PC-9 (cell line): ENCODE measurements around the gene TMEM225B. TPM values are rescaled to one million over a fixed set of nuclear protein-coding genes. Genes with fewer than 3 reads are reported as not detected.

Experiments used
- BruUV-seq: library from RNA; stranded (reverse); fragments of 400-500 nt; replicated peaks from 2 replicates; lab custom pipeline; 2021; lab: Mats Ljungman, UMichigan
- CTCF ChIA-PET: fragments of 300-600 bp; sonication (Branson Sonifier 250); formaldehyde crosslinking; loops from one replicate; lab custom pipeline; 2022; ENCODE audit warnings: antibody characterized with exemption; lab: Charles Lee
- POLR2A ChIA-PET: fragments of 300-600 bp; sonication (Branson Sonifier 250); formaldehyde crosslinking; loops from one replicate; lab custom pipeline; 2022; ENCODE audit warnings: antibody characterized with exemption; ENCODE audit not compliant: unreplicated experiment; lab: Charles Lee
- DNase-seq, 2 experiments: peaks; one replicate each; pipeline versions ENCODE4 v3.0.0 to v3.0.0-alpha.2; 2015 to 2022; ENCODE audit warnings: mixed read lengths in 1 of 2
- H2AFZ ChIP-seq: fragments of 200-600 bp; sonication (generic); 2 replicates; pipeline ENCODE4 v1.8.1; 2017; ENCODE audit warnings: antibody characterized with exemption
- H3F3A ChIP-seq: fragments of 200-600 bp; sonication (generic); 2 replicates; pipeline ENCODE4 v1.8.1; 2017; ENCODE audit warnings: antibody characterized with exemption, mild to moderate bottlenecking, low read depth; ENCODE audit not compliant: insufficient read depth
- H3K27ac ChIP-seq: fragments of 200-600 bp; sonication (generic); 2 replicates; pipeline ENCODE4 v1.6.1; 2016; ENCODE audit warnings: mixed run types
- H3K27me3 ChIP-seq: fragments of 200-600 bp; sonication (generic); 2 replicates; pipeline ENCODE4 v1.6.1; 2016; ENCODE audit warnings: low read depth, mixed run types; ENCODE audit not compliant: insufficient read depth
- H3K36me3 ChIP-seq: fragments of 200-600 bp; sonication (generic); 2 replicates; pipeline ENCODE4 v1.6.1; 2016; ENCODE audit warnings: low read depth, mixed run types
- H3K4me1 ChIP-seq: fragments of 200-600 bp; sonication (generic); replicated peaks from 2 replicates; pipeline ENCODE4 v1.6.1; 2016; ENCODE audit warnings: mixed run types; ENCODE audit not compliant: insufficient read depth
- H3K4me2 ChIP-seq: fragments of 200-600 bp; sonication (generic); 2 replicates; pipeline ENCODE4 v1.6.1; 2017; ENCODE audit warnings: mixed run types
- H3K4me3 ChIP-seq: fragments of 200-600 bp; sonication (generic); 2 replicates; pipeline ENCODE4 v1.6.1; 2016; ENCODE audit warnings: mixed run types
- H3K79me2 ChIP-seq: fragments of 200-600 bp; sonication (generic); 2 replicates; pipeline ENCODE4 v1.6.1; 2017; ENCODE audit warnings: low read depth, mixed run types
- H3K9me2 ChIP-seq: fragments of 200-600 bp; sonication (generic); 2 replicates; pipeline ENCODE4 v1.8.1; 2017; ENCODE audit warnings: mild to moderate bottlenecking; ENCODE audit not compliant: insufficient read depth
- H3K9me3 ChIP-seq: fragments of 200-600 bp; sonication (generic); 2 replicates; pipeline ENCODE4 v1.8.1; 2016; ENCODE audit warnings: low read depth; ENCODE audit not compliant: insufficient read depth
- H4K20me1 ChIP-seq: fragments of 200-600 bp; sonication (generic); 2 replicates; pipeline ENCODE4 v1.8.1; 2017; ENCODE audit not compliant: insufficient read depth
- CTCF ChIP-seq: fragments of 200-600 bp; sonication (generic); conservative IDR thresholded peaks from 2 replicates; pipeline ENCODE4 v1.6.1; 2017; ENCODE audit warnings: mixed run types, antibody characterized with exemption, mild to moderate bottlenecking, moderate library complexity
- EZH2 ChIP-seq: fragments of 200-600 bp; sonication (generic); IDR thresholded peaks from 2 replicates; pipeline ENCODE4 v1.8.0; 2017; ENCODE audit warnings: antibody characterized with exemption, low read depth
- intact Hi-C: fragments of 100-400 bp; cut with micrococcal nuclease; formaldehyde crosslinking; loops from one replicate; pipeline ENCODE4 v1.10.0; 2022; ENCODE audit not compliant: unreplicated experiment
- total RNA-seq: library from RNA; stranded (reverse); gene quantifications from 2 replicates; pipeline ENCODE4 v1.2.3, GENCODE V29; 2021

The TMEM225B gene
- total RNA-seq, 1 experiment from 2014 or later: 1.5 TPM

GRCh38 chr7:99624484-99624883, 26.4 kb downstream of the TMEM225B start:
- H3K4me3 ChIP-seq: no peak overlapping the region
- peaks cover 38% of the 10 kb centered on the region for H3K36me3 ChIP-seq
- no peaks in the 10 kb centered on the region for H3K9me3 ChIP-seq
- H2AFZ ChIP-seq: no peak overlapping the region
- peaks cover under 1% of the 10 kb centered on the region for H3K79me2 ChIP-seq
- no TSS peak for BruUV-seq
- no peaks in the 10 kb centered on the region for H3K27me3 ChIP-seq
- no peak overlapping the region for H3K27ac ChIP-seq
- POLR2A ChIA-PET: no interaction called here
- intact Hi-C loops: no loop called here
- no peaks in the 10 kb centered on the region for H3K4me1 ChIP-seq
- DNase-seq: no peak
- no peak overlapping the region for H3K4me2 ChIP-seq
- H3F3A ChIP-seq: no peaks in the 10 kb centered on the region
- TF ChIP-seq CTCF: no peak
- TF ChIP-seq EZH2: no peak
- H4K20me1 ChIP-seq: no peaks in the 10 kb centered on the region
- CTCF ChIA-PET: no interaction called here
- no peaks in the 10 kb centered on the region for H3K9me2 ChIP-seq

DNA sequence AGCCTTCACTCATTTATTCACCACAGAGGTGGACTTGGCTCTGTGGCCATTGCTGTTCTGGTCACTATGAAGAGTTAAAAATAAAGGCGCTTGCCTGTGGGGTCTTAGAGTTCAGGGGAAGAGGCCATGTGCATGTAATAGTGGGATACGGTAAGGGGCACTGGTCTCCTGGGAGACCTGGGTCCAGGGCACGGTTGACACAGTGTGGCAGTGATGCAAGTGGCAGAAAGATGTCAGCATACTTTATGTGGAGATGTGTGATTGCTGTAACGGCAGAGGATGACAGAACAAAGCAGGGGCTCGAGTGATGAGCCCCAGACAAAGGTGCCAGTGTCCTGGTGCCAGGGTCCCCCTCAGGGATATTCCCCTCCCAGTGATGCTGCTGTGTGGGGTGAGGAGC, 27.3 kb downstream of the TMEM225B start:
- DNase-seq: no peak
- H3K36me3 ChIP-seq: peaks cover 35% of the 10 kb centered on the region
- POLR2A ChIA-PET: no interaction called here

GRCh38 chr7:99625961-99626360, 27.9 kb downstream of the TMEM225B start:
- H3K4me3 ChIP-seq: no peak overlapping the region
- no peak overlapping the region for H3K27ac ChIP-seq
- no peaks in the 10 kb centered on the region for H3K4me1 ChIP-seq
- peaks cover 35% of the 10 kb centered on the region for H3K36me3 ChIP-seq
- H3K9me2 ChIP-seq: no peaks in the 10 kb centered on the region
- no peak for DNase-seq
- no peaks in the 10 kb centered on the region; the same call in 1 of the 2 replicates for H4K20me1 ChIP-seq
- POLR2A ChIA-PET: no interaction called here
- intact Hi-C loops: no loop called here
- H3F3A ChIP-seq: peaks cover 8% of the 10 kb centered on the region; the same call in 1 of the 2 replicates
- no peaks in the 10 kb centered on the region for H3K27me3 ChIP-seq
- no peaks in the 10 kb centered on the region for H3K79me2 ChIP-seq
- H3K4me2 ChIP-seq: no peak overlapping the region
- TF ChIP-seq CTCF (no peak), EZH2 (no peak)
- no TSS peak for BruUV-seq
- CTCF ChIA-PET: no interaction called here
- H3K9me3 ChIP-seq: no peaks in the 10 kb centered on the region
- H2AFZ ChIP-seq: no peak overlapping the region

More for the DNA sequence above, 27.3 kb downstream of the TMEM225B start:
- no peak overlapping the region for H3K4me2 ChIP-seq
- no peak overlapping the region for H2AFZ ChIP-seq
- no peaks in the 10 kb centered on the region for H3K27me3 ChIP-seq
- H3K9me3 ChIP-seq: no peaks in the 10 kb centered on the region
- intact Hi-C loops: no loop called here
- no peak overlapping the region for H3K4me3 ChIP-seq
- no peaks in the 10 kb centered on the region for H3K9me2 ChIP-seq
- TF ChIP-seq CTCF: no peak
- no peak for TF ChIP-seq EZH2
- H4K20me1 ChIP-seq: no peaks in the 10 kb centered on the region; the same call in 1 of the 2 replicates
- H3K4me1 ChIP-seq: no peaks in the 10 kb centered on the region
- H3K27ac ChIP-seq: no peak overlapping the region
- no peaks in the 10 kb centered on the region for H3K79me2 ChIP-seq
- 0 out of 2 replicates have a peak, but pooled peaks cover 2% of the 10 kb centered on the region for H3F3A ChIP-seq
- CTCF ChIA-PET: no interaction called here
- BruUV-seq: no TSS peak
